ENCODE measurements around the gene VTN.

- TF ChIP-seq, protein P1, sequence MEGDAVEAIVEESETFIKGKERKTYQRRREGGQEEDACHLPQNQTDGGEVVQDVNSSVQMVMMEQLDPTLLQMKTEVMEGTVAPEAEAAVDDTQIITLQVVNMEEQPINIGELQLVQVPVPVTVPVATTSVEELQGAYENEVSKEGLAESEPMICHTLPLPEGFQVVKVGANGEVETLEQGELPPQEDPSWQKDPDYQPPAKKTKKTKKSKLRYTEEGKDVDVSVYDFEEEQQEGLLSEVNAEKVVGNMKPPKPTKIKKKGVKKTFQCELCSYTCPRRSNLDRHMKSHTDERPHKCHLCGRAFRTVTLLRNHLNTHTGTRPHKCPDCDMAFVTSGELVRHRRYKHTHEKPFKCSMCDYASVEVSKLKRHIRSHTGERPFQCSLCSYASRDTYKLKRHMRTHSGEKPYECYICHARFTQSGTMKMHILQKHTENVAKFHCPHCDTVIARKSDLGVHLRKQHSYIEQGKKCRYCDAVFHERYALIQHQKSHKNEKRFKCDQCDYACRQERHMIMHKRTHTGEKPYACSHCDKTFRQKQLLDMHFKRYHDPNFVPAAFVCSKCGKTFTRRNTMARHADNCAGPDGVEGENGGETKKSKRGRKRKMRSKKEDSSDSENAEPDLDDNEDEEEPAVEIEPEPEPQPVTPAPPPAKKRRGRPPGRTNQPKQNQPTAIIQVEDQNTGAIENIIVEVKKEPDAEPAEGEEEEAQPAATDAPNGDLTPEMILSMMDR (IDR thresholded peaks at IDR 0.05; ENCODE audit: low read depth, low read length): no peak
- no peak for TF ChIP-seq EZH2phosphoT487 (IDR thresholded peaks at IDR 0.05; ENCODE audit: low read depth)
These were observed 30.7 kb downstream of the VTN start for GRCh38 chr17:28339431-28339830.
